HG02840 (cell line): ENCODE measurements around the gene ACIN1.

ENCODE experiments used
- ATAC-seq: cut with Tn5 transposase; IDR thresholded peaks from one replicate; pipeline ENCODE4 v1.9.1; 2021; ENCODE audit warnings: mild to moderate bottlenecking, moderate library complexity, moderate number of reproducible peaks; ENCODE audit not compliant: unreplicated experiment, low FRiP score

ACIN1 gene

DNA sequence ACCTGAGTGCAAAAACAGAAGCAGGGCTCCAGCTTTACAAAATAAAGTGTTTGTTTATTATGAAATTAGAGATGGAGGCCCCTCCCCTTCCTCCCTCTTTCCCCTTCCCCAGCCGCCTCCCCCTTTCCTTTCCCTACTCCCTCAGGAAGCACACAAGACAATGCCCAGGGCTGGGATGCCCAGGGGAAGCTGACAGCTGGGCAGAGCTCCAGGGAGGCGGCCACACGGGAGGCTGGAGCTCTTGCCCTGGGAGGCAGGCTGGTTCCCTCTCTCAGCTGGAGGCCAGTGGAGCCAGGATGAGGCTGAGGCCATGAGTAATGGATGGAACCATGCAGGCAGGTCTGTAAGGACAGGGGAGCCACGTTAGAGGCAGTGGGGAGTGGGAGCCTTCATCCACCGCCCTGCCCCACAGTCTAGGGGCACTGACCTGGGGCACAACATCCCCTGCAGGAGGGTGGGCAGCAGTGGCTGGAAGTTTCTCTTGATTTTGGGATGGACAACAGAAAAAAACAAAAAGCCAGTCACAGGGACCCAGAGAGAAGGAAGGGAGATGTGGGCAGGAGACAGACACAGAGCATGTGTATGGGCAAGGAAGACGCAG lies 47.8 kb downstream of the ACIN1 start:
- ATAC-seq = no peak

DNA sequence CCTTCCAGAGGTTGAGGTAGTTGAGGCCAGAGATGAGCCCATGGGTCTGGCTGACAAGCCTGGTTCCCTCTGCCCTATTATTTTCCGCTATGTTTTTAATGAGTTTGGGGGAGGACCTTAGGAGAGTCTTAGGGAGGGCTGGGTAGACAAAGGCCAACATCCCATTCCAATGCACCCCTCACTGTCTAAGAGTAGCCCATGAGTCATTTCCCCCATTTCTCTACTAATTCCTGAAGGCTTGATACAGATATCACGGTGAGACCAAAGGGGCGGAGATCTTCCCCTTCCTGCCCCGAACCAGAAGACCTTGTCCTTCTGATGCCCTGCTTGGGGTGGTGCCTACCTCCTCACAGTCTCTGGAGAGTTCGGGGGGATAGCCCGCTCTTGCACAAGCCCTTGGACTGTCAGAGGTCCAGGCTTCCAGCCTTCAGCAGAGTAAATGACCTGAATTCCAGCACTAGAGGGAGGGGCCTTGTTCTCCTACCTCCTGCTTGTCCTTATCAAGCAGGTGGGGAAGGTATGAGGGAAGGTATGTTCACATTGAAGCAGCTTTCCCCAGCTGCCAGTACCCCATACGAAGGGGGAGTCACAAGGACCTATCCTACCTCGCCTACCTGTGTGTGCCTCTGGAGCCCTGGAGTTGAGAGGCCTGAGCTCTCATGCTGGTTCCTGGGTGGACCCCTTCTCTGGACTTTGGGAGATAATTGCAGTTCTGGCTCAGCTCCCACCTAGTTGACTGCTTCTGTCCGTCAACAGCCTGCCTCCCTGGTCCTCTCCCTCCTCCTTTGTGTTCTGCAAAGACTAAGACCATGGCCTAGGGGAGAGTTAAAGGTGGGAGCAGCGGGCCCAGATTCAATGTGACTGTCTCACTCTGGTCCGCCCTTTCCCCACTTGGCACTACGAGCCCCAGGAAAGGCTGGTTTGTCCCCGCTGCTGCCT lies 49.2 kb downstream of the ACIN1 start:
- ATAC-seq = no peak

DNA sequence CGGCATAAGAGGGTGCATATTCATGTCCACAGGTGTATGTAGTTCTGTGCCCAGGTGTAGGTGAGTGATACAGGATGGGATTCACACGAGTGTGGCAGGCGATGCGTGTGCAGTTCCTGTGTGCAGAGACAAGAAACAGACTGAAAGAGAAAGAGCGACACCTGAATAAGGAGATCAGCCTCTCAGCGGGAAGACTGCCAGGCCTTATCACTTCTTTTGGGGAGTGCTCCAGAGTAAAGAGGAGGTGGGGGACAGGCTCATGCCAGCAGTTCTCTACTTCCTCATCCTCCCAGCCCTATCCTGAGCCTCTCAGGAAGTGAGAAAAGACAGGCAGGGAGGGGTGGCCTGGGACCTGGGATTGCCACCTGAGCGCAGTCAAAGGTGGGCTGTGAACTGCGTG lies 50.1 kb downstream of the ACIN1 start:
- no peak for ATAC-seq

DNA sequence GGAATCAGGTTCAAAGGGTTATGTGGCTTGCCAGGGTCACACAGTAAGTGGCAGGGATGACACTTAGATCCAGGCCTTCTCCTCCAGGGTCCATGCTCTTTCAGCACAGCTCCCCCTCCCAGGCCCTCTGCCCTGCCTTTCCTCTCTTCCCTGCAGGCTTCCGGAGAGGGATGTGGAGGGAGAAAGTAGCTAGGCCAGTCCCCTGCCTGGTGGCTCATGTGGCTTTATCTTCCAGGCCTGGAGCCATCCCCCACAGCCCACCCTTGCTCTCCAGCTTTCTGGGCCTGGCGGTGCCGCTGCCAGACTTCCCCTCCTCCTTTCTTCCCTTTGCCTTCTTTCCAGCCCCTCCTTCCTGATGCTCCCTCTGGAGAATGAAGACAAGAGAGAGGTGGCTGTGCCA lies 51.2 kb downstream of the ACIN1 start:
- no peak for ATAC-seq

GRCh38 chr14:23043145-23043544 lies 51.8 kb downstream of the ACIN1 start:
- ATAC-seq = no peak

- no peak for ATAC-seq
Observed at GRCh38 chr14:23042162-23042965, 52.6 kb downstream of the ACIN1 start, which contains the start of gene PSMB11. TSS of gene PSMB11 (plus strand) at chr14:23042212. CDS start at chr14:23042226, 14 bp downstream.

DNA sequence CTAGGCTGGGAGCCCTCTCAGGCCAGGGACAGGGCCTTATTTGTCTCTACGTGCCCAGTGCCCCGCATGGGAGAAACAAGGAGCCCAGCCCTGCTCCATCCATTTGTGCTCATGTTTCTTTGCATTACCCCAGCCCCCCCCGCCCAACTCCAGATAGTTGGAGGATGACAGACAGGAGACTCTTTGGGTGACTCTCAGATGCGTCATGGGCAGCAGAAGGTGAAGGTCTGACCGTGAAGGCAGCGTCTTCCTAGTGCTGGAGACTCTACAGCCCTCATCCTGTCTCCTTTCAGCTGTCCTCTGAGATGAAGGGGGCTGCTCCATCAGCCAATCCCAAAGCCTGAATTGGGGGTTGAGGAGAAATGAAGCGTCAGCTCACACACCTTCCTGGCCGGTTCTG lies 53.2 kb downstream of the ACIN1 start:
- ATAC-seq = no peak

DNA sequence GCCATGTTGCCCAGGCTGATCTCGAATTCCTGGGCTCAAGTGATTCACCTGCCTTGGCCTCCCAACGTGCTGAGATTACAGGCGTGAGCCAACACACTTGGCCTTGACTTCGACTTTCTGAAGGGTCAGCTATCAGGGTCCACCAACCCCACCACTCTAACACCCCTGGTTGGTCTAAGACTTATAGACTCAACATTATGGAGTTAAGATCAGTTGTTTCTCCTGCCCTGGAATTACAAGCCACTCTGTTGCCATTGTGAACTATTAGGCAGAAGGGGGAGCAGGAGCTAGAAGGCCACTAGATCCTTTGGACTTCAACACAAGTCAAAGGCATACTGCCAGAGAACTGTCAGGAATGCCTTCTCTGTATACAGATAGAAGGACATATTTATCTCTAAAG lies 54.8 kb downstream of the ACIN1 start:
- ATAC-seq = no peak

DNA sequence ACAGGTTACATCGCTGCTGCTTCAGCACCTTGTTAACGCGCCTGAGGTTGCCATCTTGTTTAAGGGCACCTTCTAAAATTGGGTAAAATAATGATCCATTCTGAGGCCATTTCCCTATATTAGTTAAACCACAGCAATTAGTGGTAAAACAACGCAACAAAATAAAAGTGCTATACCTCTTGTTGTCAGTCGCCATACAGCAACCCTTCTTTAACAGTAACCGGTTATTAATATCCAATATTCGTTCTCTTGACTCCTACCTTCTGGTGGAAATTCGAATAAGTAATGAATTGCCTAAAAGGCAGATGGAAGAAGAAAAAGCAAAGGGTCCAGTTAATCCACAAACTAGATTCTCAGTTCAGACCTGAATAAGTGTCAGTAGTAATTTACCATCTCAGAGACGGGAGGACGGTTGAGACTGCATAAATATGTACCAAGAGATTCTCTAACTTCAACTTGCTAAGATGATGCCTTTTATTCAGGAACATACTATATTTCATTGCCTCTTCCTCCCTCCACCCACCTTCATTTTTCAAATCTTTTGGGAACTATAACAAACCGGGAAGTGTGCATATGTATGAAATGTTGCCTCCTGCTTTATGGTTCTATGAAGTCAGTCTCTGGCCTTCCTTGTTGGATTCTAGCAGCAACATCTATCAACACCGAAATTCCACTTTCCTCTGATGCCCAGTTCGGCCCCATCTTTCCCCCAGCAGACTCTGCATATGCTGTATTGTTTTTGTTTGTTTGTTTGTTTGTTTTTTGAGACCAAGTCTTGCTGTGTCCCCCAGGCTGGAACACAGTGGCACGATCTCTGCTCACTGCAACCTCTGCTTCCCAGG lies 59.4 kb downstream of the ACIN1 start:
- ATAC-seq = no peak

GRCh38 chr14:23034498-23035302 lies 60.2 kb downstream of the ACIN1 start, which contains the start of gene PSMB5:
TSS of gene PSMB5 (minus strand) at chr14:23034900. CDS start at chr14:23034881, 19 bp downstream.
- peak; percentile 91 for ATAC-seq

DNA sequence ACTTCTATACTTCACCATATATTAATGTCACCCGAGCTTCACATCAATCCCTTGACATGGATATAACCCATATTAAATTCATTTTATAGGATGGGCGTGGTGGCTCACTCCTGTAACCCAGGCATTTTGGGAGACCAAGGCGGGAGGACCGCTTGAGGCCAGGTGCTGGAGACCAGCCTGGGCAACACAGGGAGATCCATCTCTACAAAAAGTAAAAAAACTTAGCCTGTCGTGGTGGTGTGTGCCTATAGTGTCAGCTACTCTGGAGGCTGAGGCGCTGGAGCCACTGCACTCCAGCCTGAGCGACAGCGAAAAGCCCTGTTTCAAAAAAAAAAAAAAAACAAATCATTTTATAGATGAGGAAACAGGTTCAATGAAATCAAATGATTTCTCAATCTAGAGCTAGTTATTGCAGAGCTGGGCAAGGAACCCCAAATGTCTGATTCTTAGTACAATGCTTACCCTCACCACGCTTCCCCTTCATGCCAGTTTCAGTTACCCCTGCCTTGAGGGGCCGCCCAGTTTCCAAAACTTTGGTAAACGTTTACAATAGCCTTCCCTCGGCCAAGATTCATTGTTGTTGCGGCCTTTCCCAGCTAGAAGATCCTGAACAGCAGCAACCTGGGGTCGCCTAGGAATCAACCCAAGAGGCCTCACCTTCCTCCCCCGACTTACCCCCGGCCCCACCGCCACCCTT lies 61.0 kb downstream of the ACIN1 start:
- no peak for ATAC-seq

DNA sequence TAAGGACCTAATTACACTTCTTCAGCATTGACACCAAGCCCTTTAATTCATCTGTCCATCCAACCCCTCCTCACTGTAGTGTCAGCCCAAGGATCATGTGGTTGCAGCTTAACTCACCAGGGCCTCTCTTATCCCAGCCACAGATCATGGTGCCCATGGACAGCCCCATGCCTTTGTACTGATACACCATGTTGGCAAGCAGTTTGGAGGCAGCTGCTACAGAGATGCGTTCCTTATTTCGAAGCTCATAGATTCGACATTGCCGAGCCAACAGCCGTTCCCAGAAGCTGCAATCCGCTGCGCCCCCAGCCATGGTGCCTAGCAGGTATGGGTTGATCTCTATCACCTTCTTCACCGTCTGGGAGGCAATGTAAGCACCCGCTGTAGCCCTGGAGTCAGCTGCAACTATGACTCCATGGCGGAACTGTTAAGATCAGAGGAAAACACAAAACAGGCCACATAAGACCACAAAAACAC lies 61.6 kb downstream of the ACIN1 start:
- no peak for ATAC-seq

GRCh38 chr14:23030936-23031335 lies 64.0 kb downstream of the ACIN1 start:
- ATAC-seq = no peak

DNA sequence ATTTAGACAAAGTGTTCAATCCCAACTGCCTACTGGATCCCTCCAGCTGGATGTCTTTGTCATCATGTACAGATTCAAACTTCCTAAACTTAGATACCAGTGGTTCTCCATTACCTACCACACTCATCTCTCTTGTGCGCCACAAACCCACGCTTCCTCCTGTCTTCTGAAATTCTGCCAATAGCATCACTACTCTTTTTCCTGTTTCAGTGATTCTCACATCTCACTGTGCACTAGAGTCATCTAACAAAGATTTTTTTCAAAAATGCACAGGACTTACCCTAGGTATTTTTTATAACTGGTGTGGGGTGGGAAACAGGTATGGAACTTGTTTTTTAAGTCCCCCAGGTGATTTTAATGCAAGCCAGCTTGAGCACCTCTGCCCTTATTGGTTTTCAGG lies 66.1 kb downstream of the ACIN1 start:
- ATAC-seq = no peak

- ATAC-seq = no peak
Observed at GRCh38 chr14:23025151-23025814, 69.7 kb downstream of the ACIN1 start.

- no peak for ATAC-seq
Observed at GRCh38 chr14:23024612-23025075, 70.3 kb downstream of the ACIN1 start.

GRCh38 chr14:23023795-23024152 lies 71.2 kb downstream of the ACIN1 start:
- no peak for ATAC-seq
